Neural crest cell (in vitro differentiated cells): ENCODE data around the gene POLDIP3. TPM values are rescaled to one million over a fixed set of nuclear protein-coding genes. Genes with fewer than 3 reads are reported as not detected.
A peak's percentile ranks its signal among the peaks of the same experiment; 100 is the strongest.
"Not testable (repeated sequence)": the region's sequence is repeated elsewhere in the genome, so short reads cannot be mapped to it uniquely, and the experiment has no call there.

Experiments
- DNase-seq: peaks from one replicate; pipeline ENCODE4 v3.0.0; 2021; ENCODE audit warnings: low read depth, mixed read lengths, low spot score
- H3K27ac Mint-ChIP-seq: one replicate; pipeline ENCODE4 v1.8.0; 2021; ENCODE audit warnings: mild to moderate bottlenecking, mixed read lengths; ENCODE audit not compliant: unreplicated experiment
- H3K27me3 Mint-ChIP-seq: 2 replicates; pipeline ENCODE4 v1.8.0; 2021; ENCODE audit warnings: low read depth, mild to moderate bottlenecking, mixed read lengths
- H3K36me3 Mint-ChIP-seq: 2 replicates; pipeline ENCODE4 v1.8.0; 2021; ENCODE audit warnings: low read depth, mild to moderate bottlenecking, mixed read lengths
- H3K4me1 Mint-ChIP-seq: 2 replicates; pipeline ENCODE4 v1.8.0; 2021; ENCODE audit warnings: mixed read lengths
- H3K4me3 Mint-ChIP-seq: one replicate; pipeline ENCODE4 v1.8.0; 2021; ENCODE audit warnings: mild to moderate bottlenecking, mixed read lengths
- H3K9me3 Mint-ChIP-seq: 2 replicates; pipeline ENCODE4 v1.8.0; 2021; ENCODE audit warnings: mixed read lengths
- total RNA-seq: library from RNA; stranded (reverse); gene quantifications from 2 replicates; pipeline ENCODE4 v1.2.1, GENCODE V29; 2021
- TF ChIP-seq, protein P1 (sequence below): fragments of 200-600 bp; sonication (generic); conservative IDR thresholded peaks from 2 replicates; pipeline ENCODE4 v1.5.0; 2021; ENCODE audit warnings: antibody characterized with exemption, mild to moderate bottlenecking

POLDIP3 gene
- total RNA-seq, 1 donor from 2014 or later: 110 TPM

DNA sequence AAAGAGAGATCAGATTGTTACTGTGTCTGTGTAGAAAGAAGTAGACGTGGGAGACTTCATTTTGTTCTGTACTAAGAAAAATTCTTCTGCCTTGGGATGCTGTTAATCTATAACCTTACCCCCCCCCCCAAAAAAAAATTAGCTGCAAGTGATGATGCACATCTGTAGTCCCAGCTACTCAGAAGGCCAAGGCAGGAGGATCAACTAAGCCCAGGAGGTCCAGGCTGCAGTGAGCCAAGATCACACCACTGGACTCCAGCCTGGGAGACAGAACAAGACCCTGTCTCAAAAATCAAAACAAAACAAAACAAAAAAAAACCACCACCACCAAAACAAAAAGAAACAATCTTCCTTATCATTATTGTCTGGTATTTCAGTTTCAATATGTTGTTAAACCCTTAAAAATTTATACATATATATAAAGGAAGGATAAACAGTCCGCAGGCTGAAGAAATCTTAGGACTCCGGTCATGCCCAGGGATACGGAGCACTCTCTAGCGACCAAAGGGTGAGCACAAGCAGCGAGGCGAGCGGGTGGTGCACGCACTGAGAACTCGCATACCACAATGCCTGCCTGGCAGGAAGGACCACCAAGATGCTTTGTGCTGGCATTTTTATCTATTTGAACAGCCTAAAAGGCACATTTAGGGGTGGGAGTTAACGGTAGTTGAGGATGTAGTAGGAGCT lies 6.4 kb downstream of the POLDIP3 start:
- H3K4me3 Mint-ChIP-seq: peak overlapping the region; percentile 91

DNA sequence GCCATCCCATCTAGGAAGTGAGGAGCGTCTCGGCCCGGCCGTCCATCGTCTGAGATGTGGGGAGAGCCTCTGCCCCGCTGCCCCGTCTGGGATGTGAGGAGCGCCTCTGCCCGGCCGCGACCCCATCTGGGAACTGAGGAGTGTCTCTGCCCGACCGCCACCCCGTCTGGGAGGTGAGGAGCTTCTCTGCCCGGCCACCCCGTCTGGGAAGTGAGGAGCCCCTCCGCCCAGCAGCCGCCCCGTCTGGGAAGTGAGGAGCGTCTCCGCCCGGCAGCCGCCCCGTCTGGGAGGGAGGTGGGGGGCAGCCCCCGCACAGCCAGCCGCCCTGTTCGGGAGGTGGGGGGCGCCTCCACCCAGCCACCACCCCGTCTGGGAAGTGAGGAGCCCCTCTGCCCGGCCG lies 7.0 kb downstream of the POLDIP3 start:
- H3K4me3 Mint-ChIP-seq, H3K27ac Mint-ChIP-seq, H3K9me3 Mint-ChIP-seq, H3K36me3 Mint-ChIP-seq, H3K27me3 Mint-ChIP-seq, DNase-seq: not testable (repeated sequence)
- peaks cover 45% of the 10 kb centered on the region for H3K4me1 Mint-ChIP-seq

More for the DNA sequence above, 6.4 kb downstream of the POLDIP3 start:
- Mint-ChIP-seq H3K36me3 (peaks cover 9% of the 10 kb centered on the region), H3K27ac (peak overlapping the region; percentile 75), H3K27me3 (no peaks in the 10 kb centered on the region), H3K9me3 (no peaks in the 10 kb centered on the region), H3K4me1 (peaks cover 51% of the 10 kb centered on the region)
- TF ChIP-seq, protein P1, sequence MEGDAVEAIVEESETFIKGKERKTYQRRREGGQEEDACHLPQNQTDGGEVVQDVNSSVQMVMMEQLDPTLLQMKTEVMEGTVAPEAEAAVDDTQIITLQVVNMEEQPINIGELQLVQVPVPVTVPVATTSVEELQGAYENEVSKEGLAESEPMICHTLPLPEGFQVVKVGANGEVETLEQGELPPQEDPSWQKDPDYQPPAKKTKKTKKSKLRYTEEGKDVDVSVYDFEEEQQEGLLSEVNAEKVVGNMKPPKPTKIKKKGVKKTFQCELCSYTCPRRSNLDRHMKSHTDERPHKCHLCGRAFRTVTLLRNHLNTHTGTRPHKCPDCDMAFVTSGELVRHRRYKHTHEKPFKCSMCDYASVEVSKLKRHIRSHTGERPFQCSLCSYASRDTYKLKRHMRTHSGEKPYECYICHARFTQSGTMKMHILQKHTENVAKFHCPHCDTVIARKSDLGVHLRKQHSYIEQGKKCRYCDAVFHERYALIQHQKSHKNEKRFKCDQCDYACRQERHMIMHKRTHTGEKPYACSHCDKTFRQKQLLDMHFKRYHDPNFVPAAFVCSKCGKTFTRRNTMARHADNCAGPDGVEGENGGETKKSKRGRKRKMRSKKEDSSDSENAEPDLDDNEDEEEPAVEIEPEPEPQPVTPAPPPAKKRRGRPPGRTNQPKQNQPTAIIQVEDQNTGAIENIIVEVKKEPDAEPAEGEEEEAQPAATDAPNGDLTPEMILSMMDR: no peak
- DNase-seq: no peak

DNA sequence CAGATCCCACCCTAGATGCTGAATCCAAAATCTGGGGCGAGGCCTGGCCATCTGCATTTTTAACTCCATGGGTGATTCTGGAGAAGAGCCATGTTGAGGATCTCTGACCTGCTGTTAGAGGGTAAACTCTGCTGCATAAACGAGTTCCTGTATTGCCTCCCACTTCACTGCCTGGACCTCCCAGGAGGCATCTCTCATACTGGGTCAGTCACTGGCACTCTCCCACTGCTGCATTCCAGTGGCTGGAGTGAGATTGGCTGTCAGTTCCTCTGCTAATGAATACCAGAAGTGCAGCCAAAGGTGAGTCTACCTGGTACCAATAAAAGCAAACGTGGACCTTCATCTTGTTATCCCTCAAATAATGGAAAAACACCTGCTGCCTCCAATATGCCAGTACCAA lies 10.3 kb downstream of the POLDIP3 start:
- H3K4me1 Mint-ChIP-seq: peaks cover 21% of the 10 kb centered on the region
- TF ChIP-seq, protein P1: no peak

GRCh38 chr22:42603427-42603826 lies 11.3 kb downstream of the POLDIP3 start:
- Mint-ChIP-seq H3K4me1 (peaks cover 11% of the 10 kb centered on the region), H3K27me3 (no peaks in the 10 kb centered on the region), H3K9me3 (no peaks in the 10 kb centered on the region), H3K36me3 (peaks cover 20% of the 10 kb centered on the region), H3K4me3 (no peak overlapping the region), H3K27ac (no peak overlapping the region)
- TF ChIP-seq, protein P1: no peak
- DNase-seq: no peak

More for the DNA sequence above, 10.3 kb downstream of the POLDIP3 start:
- no peak overlapping the region for H3K4me3 Mint-ChIP-seq
- H3K27me3 Mint-ChIP-seq: no peaks in the 10 kb centered on the region
- no peaks in the 10 kb centered on the region for H3K9me3 Mint-ChIP-seq
- peaks cover 17% of the 10 kb centered on the region for H3K36me3 Mint-ChIP-seq
- DNase-seq: no peak
- no peak overlapping the region for H3K27ac Mint-ChIP-seq

DNA sequence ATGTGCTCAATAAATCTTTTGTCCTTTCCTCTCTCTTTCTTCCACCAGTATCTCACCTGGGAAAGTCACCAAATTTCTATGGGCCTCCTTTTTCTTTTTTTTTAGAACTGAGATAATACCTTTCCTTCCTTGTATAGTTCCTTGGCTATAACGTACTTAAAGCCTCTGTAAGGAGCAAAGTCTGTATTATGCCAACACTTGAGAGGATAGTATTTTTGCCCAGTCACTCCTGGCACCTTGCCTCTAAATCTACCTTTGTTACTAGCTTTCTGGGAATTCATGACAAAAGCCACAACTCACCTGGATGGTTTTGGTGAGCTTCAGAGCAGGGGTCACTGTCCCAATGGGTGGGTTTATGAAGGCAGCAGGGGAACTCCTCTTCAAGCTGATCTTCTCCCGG lies 12.2 kb downstream of the POLDIP3 start:
- Mint-ChIP-seq H3K36me3 (peaks cover 20% of the 10 kb centered on the region), H3K4me1 (peaks cover 5% of the 10 kb centered on the region), H3K27ac (no peak overlapping the region)

More for the DNA sequence above, 12.2 kb downstream of the POLDIP3 start:
- Mint-ChIP-seq H3K4me3 (no peak overlapping the region), H3K9me3 (no peaks in the 10 kb centered on the region), H3K27me3 (no peaks in the 10 kb centered on the region)
- no peak for DNase-seq
- TF ChIP-seq, protein P1: no peak
